Ecto neural progenitor cell (in vitro differentiated cells): Measurements from ENCODE around the gene IPO9.

ENCODE experiments used
- DNase-seq: peaks from one replicate; pipeline ENCODE4 v3.0.0-alpha.2; 2018; ENCODE audit warnings: low spot score

The IPO9 gene

DNA sequence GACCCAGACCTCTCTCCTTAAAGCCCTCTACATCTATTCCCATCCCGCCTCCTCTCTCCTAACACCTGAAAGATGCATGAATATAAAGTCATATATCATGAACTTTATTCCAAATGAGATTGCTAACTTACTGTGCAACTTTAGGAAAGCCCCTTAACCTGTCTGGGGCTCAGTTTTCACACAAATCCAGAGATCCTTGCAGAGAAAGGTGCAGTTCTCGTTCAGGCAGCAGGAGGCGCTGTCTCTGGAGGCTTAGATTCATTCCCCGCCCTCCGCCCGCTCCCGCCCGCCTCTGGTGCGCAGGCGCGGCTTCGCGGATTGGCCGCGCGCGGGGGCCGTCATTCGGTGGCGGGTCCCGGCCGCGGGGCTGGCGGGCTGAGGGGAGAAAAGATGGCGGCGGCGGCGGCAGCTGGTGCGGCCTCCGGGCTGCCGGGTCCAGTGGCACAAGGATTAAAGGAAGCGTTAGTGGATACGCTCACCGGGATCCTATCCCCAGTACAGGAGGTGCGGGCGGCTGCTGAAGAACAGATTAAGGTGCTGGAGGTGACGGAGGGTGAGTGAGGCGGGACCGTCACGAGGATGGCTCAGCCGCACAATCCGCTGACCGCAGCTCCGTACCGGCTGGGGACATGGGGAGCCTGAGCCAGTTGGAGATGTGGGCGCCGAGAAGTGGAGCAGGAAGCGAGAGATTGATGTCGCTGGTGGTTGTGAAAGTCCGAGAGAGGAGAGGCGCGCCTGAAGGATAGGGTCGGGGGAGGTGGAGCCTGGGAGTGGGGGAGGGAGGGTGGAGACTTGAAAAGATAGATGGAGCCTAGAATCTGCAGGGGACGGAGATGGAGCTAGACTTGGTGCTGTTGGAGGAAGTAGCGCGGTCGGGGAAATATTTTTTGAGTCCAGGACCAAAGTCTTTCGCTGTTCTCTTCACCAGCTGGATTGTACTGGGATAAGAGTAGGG, at the start of gene IPO9:
TSS of gene IPO9 (plus strand) at position 338 of the 955 bp plus-strand sequence. CDS start at position 391, 53 bp downstream.
- DNase-seq: peak; percentile 96

DNA sequence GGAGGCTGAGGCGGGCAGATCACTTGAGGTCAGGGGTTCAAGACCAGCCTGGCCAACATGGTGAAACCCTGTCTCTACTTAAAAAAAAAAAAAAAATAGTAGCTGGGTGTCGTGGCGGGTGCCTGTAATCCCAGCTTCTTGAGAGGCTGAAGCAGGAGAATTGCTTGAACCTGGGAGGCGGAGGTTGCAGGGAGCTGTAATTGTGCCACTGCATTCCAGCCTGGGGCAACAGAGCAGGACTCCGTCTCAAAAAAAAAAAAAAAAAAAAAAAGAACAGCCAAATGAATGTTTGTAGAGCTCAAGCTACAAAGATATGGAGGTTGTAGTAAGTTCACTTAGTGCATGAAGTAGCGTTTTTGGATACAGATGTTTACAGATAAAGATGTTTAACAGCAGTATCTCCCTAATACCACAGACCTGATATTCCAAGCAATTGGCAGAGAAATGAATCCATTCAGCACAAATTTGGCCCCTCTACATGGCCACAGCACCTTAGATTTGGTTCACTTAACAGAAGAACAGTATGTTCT, 49.5 kb upstream of the IPO9 start:
- no peak for DNase-seq

DNA sequence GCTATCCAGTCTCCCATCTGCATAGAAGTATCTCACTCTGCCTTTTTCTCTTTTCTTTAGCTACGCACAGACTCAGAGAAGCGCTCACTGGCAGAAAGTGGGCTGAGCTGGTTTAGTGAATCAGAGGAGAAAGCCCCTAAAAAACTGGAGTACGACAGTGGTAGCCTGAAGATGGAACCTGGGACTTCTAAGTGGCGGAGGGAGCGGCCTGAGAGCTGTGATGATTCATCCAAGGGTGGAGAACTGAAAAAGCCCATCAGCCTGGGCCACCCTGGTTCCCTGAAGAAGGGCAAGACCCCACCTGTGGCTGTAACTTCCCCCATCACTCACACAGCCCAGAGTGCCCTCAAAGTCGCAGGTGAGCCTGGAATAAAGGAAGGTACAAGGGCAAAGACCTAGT, 48.0 kb upstream of the IPO9 start:
- no peak for DNase-seq

DNA sequence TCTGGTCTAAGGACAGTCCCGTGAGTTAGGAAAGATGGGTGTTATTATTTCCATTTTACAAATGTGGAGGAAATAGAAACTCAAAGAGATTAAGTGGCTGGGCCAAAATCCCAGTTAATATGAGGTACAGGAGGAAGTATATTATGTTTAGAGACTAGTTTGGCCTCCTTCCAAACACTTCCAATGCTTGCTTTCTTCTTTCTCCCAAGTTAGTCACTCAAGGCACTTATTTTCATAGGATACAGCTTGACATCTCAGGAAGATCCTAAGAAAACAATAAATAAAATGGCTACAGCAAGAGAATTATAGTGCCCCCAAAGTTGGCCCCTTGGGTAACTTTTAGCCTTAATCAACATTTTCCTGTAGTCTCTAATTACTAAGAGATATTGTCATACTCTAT, 47.5 kb upstream of the IPO9 start:
- no peak for DNase-seq

DNA sequence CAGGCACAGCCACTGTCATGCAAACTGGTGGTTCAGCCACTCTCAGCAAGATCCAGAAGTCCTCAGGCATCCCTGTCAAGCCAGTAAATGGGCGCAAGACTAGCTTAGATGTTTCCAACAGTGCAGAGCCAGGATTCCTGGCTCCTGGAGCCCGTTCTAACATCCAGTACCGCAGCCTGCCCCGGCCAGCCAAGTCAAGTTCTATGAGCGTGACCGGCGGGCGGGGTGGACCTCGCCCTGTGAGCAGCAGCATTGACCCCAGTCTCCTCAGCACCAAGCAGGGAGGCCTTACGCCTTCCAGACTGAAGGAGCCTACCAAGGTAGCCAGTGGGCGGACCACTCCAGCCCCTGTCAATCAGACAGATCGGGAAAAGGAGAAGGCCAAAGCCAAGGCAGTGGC, 46.6 kb upstream of the IPO9 start:
- DNase-seq: no peak

DNA sequence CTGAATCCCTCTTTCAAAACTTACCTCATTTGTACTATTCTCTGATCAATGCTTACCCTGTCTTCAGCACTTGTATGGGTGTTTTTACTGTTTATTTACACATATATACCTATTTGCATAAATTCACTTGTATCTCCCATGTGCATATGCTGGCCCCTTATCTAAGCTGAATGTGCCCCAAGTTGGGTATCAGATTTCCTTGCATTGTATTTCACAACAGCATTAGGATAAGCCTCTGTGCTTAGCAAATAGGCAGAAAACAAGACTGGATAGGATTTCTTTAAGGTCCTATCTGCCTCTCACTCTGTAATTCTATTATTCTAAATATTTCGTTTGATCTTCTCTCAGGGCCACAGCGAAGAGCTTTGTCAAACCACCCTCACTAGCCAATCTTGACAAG, 45.9 kb upstream of the IPO9 start:
- DNase-seq: no peak

DNA sequence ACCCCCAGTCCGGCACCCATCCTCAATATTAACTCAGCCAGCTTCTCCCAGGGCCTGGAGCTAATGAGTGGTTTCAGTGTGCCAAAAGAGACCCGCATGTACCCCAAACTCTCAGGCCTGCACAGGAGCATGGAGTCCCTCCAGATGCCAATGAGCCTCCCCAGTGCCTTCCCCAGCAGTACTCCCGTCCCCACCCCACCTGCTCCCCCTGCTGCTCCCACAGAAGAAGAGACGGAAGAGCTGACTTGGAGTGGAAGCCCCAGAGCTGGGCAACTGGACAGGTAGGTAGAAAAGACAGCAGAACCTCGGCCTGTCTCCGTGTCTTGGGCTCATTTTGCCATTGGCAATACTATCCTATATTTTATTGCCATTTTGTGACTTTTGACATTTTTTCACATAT, 45.4 kb upstream of the IPO9 start:
- DNase-seq: no peak

DNA sequence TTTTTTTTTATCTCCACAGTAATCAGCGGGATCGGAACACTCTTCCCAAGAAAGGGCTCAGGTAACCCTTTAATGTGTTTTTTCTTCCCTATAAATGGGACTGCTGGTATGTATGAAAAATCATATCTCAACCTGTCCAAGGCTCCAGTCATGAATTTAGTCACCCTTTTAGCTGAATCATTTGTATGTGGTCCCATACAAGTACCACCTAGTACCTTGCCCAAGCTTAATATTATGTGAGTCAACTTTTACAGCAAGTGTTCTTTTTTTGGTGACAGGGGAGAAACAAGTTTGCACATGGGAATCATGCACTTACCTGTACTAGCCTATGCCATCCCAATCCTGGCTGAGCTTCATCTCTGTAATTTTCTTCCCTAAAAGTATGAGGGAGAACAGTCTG, 43.7 kb upstream of the IPO9 start:
- no peak for DNase-seq

DNA sequence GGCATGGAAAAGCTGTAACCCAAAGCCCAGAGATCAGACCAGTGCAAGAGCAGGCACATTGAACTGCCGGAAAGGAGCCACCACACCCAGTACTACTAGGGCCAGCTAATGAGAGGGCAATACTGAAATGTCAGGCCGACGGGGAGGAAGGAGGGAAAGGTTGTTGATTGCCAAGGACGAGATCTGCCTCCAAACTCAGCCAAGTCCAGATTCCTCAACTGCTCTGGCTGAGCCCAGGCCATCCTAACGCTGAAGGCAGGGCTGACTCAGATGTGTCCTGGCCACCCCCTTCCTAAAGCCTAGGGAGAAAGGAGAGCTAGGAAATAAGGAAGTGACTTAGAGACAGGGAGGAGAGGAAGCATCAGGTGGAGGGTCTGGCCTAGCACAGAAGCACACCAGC, 42.1 kb upstream of the IPO9 start:
- DNase-seq: no peak

DNA sequence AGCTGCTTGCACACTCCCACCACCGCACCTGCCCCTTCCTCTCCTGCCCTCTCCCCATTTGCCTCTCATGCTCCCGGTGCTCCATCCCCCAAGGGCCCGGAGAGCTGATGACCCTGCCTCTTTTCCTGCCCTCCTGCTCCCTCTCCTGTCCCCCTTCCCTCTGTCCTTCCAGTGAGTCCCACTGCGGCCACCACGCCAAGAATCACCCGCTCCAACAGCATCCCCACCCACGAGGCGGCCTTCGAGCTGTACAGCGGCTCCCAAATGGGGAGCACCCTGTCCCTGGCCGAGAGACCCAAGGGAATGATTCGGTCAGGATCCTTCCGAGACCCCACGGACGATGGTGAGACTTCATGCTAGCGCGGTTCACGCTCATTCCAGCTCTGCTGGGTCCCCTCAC, 40.7 kb upstream of the IPO9 start:
- DNase-seq: no peak

DNA sequence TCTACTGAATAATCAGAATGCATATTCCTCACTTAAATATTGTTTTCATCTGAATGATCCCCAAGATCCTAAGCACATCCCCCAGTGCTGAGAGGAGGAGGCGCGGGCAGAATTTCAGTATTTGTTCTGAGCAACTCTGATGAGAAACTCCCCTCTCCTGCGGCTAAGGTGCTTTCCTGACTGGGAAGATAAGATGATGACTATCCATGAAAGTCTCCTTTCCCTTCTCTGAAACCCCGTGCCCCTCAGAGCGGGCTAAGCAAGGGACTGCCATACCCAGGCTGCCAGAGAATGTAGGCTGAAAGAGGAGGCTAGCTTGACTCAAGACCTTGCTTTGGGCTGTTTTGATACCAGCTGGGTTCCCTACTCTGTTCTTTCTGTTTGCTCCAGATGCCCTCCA, 39.7 kb upstream of the IPO9 start:
- DNase-seq: no peak

DNA sequence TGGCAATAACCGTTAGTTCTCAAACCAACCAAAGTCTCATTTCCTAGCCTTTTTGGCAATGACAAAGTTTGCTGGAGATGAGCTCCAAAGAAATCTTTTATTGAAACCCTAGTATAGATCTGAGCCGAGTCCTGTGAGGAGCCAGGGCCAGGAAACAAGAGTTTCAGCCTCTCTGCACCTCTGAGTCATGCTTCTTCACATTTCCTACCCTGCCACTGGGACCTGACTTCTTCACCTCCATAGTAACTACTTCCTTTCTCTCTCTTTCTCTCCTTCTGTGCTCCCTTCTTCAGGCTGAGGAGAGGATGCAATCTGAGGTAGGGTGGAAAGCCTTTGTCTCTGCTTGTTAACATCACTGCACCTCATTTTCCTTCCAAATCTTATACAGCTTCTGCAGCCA, 38.7 kb upstream of the IPO9 start:
- DNase-seq: no peak

DNA sequence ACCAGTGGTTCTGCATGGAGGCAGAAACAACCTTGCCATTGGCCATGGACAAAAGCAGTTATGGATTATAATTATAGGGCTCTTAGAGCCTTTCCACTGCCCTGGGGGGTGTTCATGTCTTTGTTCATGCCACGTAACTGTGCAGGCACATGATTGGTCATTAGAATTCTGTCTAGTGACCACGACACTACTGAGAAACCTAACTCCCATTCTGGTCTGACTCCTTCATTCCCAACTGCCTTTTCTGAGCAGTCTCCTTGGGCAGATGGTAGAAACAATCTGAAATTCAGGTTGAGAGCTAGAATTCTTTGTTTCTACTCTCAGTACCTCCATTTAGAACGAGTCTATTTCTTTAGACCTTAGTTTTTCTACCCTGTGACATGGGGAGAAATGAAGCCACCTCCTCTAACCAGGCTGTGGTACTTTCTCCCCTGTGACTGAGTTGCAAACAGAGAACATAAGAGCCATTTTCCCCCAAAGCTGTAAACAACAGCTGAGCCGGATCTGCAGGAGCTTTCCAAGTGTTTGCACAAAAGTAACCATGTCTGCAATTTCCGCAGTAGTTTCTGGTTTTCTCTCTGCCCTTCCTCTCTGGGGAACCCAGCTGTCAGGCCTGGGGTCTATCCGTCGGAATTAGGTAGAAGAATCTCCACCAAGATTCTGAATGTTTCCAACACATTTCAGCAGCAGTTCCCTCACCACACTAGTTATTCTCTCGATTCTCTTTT, 37.7 kb upstream of the IPO9 start:
- DNase-seq: no peak

DNA sequence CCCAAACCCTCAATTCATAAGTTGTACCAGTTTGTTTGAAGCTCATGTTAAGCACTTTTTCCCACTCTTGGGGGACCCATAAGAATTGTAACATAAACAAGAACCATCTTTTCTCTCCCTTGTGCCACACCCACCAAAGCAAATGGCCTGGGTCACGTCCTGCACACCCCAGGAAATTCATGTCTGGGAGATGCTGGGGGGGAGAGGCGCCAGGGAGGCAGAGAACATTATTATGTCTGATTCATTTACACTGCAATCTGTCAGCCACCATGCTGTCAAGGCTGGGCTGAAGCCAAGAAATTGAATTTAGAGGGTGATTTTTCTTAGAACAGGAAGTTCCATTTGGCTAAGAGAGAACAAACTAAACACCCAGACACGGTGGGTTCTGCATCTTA, 37.2 kb upstream of the IPO9 start:
- DNase-seq: no peak

DNA sequence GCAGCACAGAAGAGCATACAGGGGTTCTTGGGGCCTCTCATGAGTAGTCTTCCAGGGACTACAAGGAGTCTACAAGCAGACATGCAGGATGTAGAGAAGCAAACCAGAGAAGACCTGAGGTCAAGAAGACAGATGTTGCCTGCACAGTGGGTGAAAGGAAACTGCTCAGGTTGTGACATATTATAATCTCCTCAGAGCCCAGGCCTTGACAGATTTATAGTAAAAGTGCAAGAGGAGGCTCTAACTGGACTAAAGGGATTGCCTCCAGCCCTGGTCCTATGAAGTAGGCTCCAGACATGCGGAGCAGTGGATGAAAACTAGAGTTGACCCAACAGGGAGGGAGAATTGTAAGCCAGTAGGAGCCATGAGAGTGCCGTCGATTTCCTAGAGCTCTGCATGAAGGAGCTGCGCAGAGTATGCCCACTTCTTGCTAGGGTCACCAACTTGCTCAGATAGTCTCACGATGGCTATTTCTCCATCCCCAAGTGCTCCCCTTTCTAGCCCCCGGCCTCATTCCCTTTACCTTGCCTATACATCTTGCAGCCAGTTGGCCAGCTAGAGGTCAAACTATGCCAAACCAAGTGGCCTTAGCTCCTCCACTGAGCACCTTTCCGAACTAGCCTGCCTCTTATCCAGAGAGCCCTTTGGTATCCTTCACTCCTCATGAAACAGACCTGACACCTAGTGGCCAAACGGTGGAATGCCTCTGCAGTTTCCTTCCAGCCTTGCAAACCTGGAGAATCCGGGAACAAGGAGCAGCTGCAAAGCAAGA, 36.2 kb upstream of the IPO9 start:
- DNase-seq: peak; percentile 80

DNA sequence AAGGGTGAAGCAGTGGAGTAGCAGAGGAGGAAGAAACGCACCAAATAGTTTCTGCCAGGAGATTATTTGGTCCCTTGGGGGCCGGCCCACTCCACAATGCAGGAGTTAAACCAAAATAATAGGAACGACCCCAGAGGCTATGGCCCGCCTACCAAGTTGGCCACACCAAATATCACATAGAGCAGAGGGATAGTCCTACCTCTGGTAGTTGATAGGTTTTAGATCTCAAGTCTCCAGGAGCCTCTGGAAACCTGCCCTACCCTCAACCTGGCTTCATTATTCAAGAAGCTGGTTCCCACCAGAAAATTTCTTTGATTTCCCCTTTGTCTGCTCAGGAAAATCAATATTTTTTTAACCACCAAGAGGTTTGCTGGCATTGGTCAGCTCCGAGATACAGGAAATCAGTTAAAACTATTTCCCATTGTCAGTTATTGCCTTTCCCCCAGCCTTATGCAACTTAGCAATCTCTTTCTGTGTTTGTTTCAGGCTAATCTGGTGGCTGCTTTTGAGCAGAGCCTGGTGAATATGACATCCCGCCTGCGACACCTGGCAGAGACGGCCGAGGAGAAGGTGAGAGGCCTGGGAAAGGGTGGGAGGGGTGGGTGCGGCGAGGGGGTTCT, 35.5 kb upstream of the IPO9 start:
- no peak for DNase-seq

DNA sequence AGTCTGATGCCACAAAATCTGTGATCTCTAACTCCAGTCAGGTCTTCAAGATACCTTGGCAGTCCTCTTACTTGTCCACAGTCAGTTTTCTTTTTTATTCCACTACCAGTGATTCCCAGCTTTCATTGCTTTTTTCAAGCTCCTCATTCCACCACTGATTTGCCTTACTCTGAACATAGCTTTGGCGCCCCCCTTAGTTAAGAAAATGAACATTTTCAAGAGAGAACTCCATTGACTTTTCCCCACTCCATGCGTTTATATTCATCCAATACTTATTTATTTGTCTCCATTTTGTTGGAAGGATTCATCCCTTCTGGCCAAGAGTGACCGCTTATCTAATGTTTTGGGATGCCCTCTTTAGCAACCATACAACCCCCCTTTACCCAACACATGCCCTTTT, 33.9 kb upstream of the IPO9 start:
- DNase-seq: no peak

DNA sequence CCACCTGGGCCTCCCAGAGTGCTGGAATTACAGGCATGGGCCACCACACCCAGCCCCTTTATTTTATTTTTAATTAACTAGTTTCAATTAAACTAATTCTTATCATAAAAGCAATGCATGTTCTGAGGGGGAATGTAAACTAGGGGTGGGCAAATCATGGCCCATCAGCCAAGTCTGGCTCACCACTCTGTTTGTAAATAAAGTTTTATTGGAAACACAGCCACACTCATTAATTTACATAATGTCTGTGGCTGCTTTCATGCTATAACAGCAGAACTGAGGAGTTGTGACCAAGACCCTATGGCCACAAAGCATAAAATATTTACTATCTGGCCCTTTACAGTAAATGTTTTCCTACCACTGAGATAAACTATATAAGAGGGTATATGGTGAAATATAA, 28.7 kb upstream of the IPO9 start:
- no peak for DNase-seq

DNA sequence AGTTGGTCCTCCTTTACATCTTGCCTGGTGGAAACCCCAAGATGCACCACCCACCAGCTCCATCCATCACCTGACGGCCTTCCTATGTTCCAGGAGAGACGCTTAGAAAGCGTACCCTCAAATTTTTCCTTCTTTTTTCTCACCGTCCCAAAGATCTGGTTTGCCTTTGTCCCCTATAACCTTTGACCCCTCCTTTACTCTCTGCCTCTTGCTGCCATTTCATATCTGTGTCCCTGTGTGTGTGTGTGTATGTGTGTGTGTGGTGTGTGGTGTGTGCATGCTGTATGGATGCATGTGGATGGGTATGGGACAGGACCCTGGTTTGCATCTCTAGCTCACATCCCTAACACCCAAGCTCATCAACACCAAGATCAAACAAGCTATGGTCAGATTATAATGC, 22.2 kb upstream of the IPO9 start:
- no peak for DNase-seq

DNA sequence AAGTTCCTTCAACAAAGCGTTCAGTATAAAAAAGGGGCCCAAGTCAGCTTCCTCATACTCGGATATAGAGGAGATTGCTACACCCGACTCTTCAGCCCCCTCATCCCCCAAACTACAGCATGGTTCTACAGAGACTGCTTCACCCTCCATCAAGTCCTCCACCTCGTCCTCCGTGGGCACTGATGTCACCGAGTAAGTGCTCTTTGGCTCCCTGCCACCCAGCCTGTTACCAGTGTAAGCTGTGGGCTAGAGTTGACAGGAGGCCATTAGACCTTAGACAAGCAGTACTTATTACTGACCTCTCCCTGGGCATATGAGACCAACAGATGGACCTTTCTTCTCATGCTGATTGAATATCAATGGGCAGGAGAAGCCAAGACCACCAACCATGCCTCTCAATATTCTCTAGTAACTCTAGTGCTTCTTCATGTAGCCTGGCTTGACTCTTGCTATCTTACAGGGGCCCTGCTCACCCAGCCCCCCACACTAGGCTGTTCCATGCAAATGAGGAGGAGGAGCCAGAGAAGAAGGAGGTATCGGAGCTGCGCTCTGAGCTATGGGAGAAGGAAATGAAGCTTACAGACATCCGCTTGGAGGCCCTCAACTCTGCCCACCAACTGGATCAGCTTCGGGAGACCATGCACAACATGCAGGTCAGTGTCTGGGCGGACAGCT, 20.9 kb upstream of the IPO9 start:
- no peak for DNase-seq

DNA sequence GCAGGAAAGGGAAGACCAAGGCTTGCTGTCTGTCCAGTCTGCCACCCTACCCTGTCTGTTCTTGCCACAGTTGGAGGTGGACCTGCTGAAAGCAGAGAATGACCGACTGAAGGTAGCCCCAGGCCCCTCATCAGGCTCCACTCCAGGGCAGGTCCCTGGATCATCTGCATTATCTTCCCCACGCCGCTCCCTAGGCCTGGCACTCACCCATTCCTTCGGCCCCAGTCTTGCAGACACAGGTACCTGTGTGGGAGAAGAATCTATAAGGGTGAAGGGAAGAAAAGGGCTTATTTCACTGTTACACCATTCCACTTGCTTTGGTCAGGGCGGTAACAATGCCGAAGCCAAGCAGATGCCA, 20.3 kb upstream of the IPO9 start:
- no peak for DNase-seq

DNA sequence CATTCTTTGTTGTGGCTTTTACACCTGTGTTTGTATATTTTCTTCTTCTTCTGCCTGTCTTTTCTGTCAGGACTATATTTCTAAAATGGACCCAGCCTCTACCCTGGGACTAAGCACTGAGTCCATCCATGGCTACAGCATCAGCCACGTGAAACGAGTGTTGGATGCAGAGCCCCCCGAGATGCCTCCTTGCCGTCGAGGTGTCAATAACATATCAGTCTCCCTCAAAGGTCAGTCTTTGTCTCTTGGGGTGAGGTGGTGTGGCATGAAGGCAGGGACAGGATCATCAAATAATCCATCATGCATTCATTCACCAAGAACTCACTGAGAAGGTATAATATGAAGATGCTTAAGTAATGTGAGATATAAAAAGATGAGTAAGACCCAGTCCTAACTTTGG, 19.1 kb upstream of the IPO9 start:
- no peak for DNase-seq
